ENCODE data around the gene FNIP2.

GRCh38 chr4:158802914-158803313 is 34.1 kb downstream of the FNIP2 start:
- TF ChIP-seq, protein P1, sequence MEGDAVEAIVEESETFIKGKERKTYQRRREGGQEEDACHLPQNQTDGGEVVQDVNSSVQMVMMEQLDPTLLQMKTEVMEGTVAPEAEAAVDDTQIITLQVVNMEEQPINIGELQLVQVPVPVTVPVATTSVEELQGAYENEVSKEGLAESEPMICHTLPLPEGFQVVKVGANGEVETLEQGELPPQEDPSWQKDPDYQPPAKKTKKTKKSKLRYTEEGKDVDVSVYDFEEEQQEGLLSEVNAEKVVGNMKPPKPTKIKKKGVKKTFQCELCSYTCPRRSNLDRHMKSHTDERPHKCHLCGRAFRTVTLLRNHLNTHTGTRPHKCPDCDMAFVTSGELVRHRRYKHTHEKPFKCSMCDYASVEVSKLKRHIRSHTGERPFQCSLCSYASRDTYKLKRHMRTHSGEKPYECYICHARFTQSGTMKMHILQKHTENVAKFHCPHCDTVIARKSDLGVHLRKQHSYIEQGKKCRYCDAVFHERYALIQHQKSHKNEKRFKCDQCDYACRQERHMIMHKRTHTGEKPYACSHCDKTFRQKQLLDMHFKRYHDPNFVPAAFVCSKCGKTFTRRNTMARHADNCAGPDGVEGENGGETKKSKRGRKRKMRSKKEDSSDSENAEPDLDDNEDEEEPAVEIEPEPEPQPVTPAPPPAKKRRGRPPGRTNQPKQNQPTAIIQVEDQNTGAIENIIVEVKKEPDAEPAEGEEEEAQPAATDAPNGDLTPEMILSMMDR (IDR thresholded peaks at IDR 0.05; ENCODE audit: insufficient read depth, low read depth, low read length): no peak
- no peak for TF ChIP-seq EZH2 (IDR thresholded peaks at IDR 0.05; ENCODE audit: insufficient read depth, low read length)
